Ureter (tissue), 1 donor: ENCODE data around the gene AMFR. TPM values are rescaled to one million over a fixed set of nuclear protein-coding genes. Genes with fewer than 3 reads are reported as not detected.

Experiments used
- DNase-seq: peaks from one replicate; pipeline ENCODE4 v3.0.0-alpha.2; 2020; ENCODE audit warnings: low spot score
- total RNA-seq: library from RNA; stranded (reverse); gene quantifications from one replicate; pipeline ENCODE4 v1.2.4, GENCODE V29; 2023
- donor health status: DM: yes; HTN: yes; CAD: no.

Gene AMFR
- 97.2 TPM for total RNA-seq

- DNase-seq, result peak; percentile 47
These were observed at the start of gene AMFR for GRCh38 chr16:56425439-56425832. Gene AMFR, minus strand, starts transcription at chr16:56425545. Its CDS starts 218 bp downstream, at chr16:56425327.

- no peak for DNase-seq
These were observed 45.3 kb upstream of the AMFR start for GRCh38 chr16:56470666-56471065.

DNA sequence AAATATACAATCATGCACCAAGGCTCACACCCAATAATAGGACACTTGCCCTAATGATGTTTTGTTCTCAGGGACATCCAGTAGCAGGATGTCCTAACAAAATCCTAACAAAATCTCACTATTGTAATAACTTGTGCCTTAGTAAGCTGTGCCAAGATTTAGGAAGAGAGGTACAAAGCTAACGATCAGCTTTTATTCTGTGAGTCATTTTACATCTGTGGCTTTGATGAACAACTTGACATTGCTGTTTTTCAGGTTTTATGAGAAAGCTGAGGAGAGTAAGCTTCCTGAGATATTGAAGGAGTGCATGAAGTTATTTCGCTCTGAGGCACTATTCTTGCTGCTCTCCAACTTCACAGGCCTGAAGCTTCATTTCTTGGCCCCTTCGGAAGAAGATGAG is 44.9 kb upstream of the AMFR start:
- DNase-seq, result no peak

DNA sequence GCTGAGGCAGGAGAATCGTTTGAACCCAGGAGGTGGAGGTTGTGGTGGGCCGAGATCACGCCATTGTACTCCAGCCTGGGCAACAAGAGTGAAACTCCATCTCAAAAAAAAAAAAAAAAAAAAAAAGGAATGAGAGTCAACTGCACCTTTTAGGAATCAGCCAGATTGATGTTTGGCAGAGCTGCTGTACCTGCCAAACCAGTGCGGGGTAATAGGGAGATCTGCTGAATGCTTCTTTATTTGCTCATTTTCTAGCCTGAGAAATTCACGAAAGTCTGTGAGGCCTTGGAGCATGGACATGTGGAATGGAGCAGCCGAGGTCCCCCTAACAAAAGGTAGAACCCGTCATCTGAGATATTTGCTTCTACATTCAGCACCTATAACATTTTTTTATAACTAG is 44.4 kb upstream of the AMFR start:
- no peak for DNase-seq

GRCh38 chr16:56468800-56469199 is 43.5 kb upstream of the AMFR start:
- DNase-seq, result no peak

DNA sequence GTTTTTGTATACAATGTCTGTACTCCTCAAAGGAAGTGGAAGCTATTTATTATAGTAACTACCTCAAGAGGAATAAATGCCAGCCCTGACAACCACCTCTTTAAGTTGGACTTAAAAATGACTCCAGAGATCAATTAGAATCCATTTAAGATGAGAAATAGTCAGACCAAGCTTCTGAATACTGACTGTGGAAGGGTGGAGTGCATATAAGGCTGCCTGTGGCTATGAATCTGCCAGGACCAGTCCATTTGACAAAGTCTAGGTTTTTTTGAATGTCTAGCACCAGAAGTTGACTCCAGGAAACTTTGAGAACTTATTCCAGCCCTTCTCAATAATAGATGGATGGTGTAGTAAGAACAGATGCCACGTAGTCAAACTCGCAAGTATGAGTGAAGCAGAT is 41.0 kb upstream of the AMFR start:
- no peak for DNase-seq

GRCh38 chr16:56463153-56463552 is 37.8 kb upstream of the AMFR start:
- no peak for DNase-seq

GRCh38 chr16:56462064-56462796 is 36.9 kb upstream of the AMFR start:
- DNase-seq, result no peak

GRCh38 chr16:56460101-56460500 is 34.8 kb upstream of the AMFR start:
- DNase-seq, result no peak

- DNase-seq, result no peak
These were observed 32.7 kb upstream of the AMFR start for GRCh38 chr16:56457927-56458470.

DNA sequence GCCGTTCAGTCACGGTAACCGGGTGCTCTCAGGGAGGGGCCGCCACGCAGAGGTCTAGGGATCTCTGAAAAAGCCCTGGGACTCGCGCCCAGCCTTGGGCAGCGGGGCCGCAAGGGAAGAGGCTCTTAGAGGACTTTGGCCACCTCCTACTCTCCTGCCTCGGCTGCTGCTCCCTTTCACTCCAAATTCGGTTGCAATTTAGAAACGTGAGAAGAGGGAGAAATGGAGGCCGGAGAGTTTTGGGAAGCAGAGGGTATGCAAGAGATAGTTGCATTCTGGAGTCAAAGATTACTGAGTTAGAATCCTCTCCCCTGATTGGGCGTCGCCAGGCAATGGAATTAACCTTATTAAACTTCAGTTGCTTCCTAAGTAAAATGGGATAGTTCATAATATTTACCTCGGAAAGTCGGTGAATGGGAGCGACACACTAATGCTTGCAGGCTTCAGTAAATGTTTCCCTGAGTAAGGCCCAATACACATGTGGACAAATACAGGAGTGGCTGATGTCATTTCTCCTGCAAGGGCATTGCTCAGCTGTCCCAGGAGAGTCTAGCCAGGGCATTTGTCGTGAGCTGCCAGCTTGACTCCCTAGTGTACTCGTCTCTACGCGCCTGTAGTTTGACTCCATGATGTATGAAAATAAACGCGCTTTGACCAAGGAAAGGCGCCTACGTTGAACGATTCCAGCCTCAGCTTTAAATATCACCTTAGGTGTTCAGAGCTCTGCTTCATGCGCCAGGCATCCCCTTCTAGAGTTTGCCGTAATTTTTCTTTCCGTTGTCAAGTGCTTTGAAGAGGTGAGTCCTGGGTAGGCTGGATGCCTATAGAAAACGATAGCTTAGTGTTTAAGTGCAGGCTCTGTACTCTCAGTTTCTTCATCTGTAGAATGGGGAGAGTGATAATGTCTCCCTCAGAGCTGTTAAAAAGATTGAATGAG is 26.7 kb upstream of the AMFR start:
- no peak for DNase-seq

- DNase-seq, result peak; percentile 96
These were observed 25.8 kb upstream of the AMFR start, which contains the start of the genes NUDT21 and OGFOD1 for GRCh38 chr16:56450986-56451752. Gene NUDT21, minus strand, starts transcription at chr16:56451332. Its CDS starts 130 bp downstream, at chr16:56451202. Gene OGFOD1, plus strand, starts transcription at chr16:56451554. Its CDS starts 59 bp downstream, at chr16:56451613.

GRCh38 chr16:56450275-56450985 is 25.1 kb upstream of the AMFR start:
- DNase-seq, result no peak

- no peak for DNase-seq
These were observed 22.7 kb upstream of the AMFR start for GRCh38 chr16:56448005-56448404.

DNA sequence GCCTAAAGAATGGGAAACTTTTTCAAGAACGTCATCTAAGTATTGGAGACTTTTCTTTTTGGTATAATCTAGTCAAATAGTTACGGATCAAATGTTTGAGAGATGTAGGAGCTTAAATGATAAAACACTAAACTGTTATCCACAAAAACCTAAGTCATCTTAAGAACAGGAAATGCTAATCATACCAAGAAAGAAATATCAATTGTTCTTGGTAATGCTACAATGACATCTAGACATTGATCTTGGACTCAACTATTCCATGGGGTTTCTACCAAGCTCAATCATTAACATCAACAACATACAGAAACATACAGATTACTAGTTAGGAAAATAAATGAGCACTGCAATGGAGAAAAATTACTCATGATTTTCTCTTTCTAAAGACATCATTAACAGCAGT is 21.9 kb upstream of the AMFR start:
- DNase-seq, result no peak

DNA sequence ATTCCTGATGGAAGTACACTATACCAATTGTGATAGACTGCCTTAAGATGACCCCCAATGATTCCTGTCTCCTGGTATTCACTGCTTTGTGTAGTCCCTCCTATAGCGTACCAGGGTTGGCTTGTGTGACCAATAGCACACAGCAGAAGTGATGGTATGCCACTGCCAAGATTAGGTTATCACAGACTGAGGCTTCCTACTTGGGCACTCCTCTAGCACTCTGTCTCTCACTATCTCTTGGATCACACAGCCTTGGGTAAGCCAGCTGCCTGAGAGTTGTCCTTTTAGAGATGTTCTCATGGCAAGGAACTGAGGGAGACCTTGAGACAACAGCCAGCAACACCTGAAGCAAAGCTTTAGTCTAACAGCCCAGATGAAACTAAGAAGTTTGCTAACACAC is 12.7 kb upstream of the AMFR start:
- no peak for DNase-seq

- DNase-seq, result no peak
These were observed 10.9 kb upstream of the AMFR start for GRCh38 chr16:56436258-56436657.

GRCh38 chr16:56428091-56428490 is 2.7 kb upstream of the AMFR start:
- no peak for DNase-seq

DNA sequence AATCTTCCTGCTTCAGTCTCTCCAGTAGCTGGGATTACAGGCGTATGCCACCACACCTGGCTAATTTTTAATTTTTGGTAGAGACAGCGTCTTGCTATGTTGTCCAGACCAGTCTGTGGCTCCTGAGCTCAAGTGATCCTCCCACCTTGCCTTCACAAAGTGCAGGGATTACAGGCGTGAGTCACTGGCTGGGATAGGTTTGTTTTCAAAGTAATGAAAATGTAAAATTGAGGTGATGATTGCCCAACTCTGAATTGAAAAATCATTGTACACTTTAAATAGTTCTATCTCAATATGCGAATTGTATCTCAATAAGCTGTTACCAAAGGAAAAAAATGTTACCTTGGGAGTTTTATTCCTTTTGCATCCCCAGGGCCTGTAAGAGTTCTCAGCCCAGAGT is 1.2 kb upstream of the AMFR start:
- no peak for DNase-seq

DNA sequence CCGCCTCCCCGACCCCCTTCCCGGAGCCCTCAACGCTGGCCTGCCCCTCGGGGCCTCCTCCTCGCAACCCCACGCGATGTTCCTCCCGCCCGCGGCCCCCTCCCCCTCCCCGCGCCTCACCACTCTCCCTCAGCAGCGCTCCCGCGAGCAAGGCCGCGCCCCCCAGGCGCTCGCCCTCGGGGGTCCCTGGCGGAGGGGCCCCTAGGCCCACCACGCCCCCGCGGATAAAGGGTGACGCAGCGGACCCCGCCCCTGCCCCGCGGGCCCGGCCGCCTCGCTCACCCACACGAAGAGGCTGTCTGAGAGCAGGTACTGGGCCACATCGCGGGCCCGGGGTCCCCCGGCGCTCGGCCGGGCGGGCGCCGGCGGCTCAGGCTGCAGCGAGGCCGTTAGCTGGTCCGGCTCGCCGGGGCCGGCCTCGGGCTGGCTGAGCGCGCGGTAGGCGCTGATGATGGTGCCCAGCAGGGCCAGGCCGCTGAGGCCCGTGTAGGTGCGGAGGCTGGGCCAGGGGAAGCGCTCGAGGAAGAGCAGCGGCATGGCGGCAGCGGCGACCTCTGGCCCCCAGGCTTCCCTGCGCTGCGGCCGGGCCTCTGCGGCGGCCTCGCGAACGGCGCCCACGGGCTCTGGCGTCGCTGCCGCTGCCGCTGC is 430 bp downstream of the AMFR start:
- no peak for DNase-seq

DNA sequence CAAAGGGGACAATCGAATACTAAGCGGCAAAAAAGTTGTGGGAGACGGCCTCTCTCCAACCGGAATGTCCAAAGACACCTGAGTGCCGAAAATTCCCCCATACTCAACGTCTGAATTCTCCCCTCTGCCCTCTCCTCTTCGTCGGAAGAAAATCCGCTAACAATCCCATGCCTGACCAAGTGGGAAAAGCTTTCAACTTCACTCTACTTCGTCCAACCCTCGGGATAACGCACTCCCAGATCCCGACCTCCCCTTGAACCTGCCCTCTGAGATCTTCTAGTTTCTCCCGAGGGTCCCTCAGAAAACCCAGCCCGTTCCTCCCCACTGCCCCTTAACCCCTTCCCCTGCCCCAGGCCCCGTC is 961 bp downstream of the AMFR start:
- DNase-seq, result no peak
